Cardiac ventricle fibroblast (primary cell): ENCODE data around the gene ZNF519. TPM values are rescaled to one million over a fixed set of nuclear protein-coding genes. Genes with fewer than 3 reads are reported as not detected.

Source experiments
- total RNA-seq: library from RNA; depleted of rRNA; stranded (reverse); fragments of >200 nt; gene quantifications from 2 replicates; pipeline ENCODE4 v1.2.3, GENCODE V29; 2015

The ZNF519 gene
- total RNA-seq: 1.6 and 1.8 TPM in 2 replicates

DNA sequence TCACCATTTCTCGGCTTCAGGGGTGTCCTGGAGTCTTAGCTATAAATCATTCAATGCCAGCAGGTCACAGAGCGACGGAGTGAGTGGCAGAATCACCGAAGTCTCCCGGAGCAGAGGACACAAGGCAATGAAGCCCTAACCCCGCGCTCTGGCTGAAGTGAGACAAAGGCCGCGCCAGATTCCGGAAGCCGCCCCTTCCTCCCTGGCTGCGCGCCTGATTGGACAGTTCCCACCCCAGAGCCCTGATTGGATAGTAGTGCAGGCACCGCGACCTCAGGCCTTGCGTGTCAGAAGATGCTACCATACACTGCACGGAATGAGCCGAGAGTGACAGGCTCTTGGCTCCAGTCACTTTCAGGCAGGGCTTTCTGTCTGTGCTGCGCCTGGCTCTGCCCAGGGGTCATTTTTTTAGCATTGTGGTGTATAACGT, at the start of gene ZNF519:
ZNF519 (minus strand) TSS at position 165 of the 430 bp plus-strand sequence; CDS start at position 7, 158 bp downstream.

Other genes starting within 250 kb of the ZNF519 start
- not detected in 2 replicates for gene MC2R, start 216.9 kb downstream of the ZNF519 start, total RNA-seq